Activated T-cell treated with anti-CD3 and anti-CD28 coated beads for 1 hour (primary cell): ENCODE measurements around the gene DYRK3.
A peak's percentile ranks its signal among the peaks of the same experiment; 100 is the strongest.
"Not testable (repeated sequence)": the region's sequence is repeated elsewhere in the genome, so short reads cannot be mapped to it uniquely, and the experiment has no call there.

Experiments used
- DNase-seq: peaks from one replicate; pipeline ENCODE4 v3.0.0-alpha.2; 2020; ENCODE audit warnings: low read depth

DYRK3 gene

GRCh38 chr1:206635080-206635977 is at the start of gene DYRK3:
Gene DYRK3 (plus strand): TSS chr1:206635536. CDS start chr1:206635704, 168 bp downstream.
- peak; percentile 78 for DNase-seq

GRCh38 chr1:206586501-206587445 is 48.6 kb upstream of the DYRK3 start:
- no peak for DNase-seq

- no peak for DNase-seq
These were observed 47.4 kb upstream of the DYRK3 start for GRCh38 chr1:206587904-206588303.

GRCh38 chr1:206588492-206588891 is 46.8 kb upstream of the DYRK3 start:
- DNase-seq = no peak

- DNase-seq = no peak
These were observed 46.1 kb upstream of the DYRK3 start for GRCh38 chr1:206589206-206589605.

GRCh38 chr1:206590025-206590758 is 45.1 kb upstream of the DYRK3 start:
- DNase-seq = no peak

- no peak for DNase-seq
These were observed 44.1 kb upstream of the DYRK3 start for GRCh38 chr1:206591226-206591625.

GRCh38 chr1:206591696-206592095 is 43.6 kb upstream of the DYRK3 start:
- DNase-seq = no peak

- DNase-seq = no peak
These were observed 41.9 kb upstream of the DYRK3 start for GRCh38 chr1:206593351-206593925.

- DNase-seq = no peak
These were observed 39.6 kb upstream of the DYRK3 start for GRCh38 chr1:206595581-206596318.

- DNase-seq = no peak
These were observed 39.0 kb upstream of the DYRK3 start for GRCh38 chr1:206596319-206596666.

- no peak for DNase-seq
These were observed 34.8 kb upstream of the DYRK3 start for GRCh38 chr1:206600527-206600926.

- DNase-seq = no peak
These were observed 30.5 kb upstream of the DYRK3 start for GRCh38 chr1:206604861-206605260.

GRCh38 chr1:206606867-206607266 is 28.5 kb upstream of the DYRK3 start:
- DNase-seq = no peak

- DNase-seq = peak; percentile 45
These were observed 27.1 kb upstream of the DYRK3 start for GRCh38 chr1:206608108-206608698.

GRCh38 chr1:206609229-206609991 is 25.9 kb upstream of the DYRK3 start:
- DNase-seq = no peak

GRCh38 chr1:206612129-206612876 is 23.0 kb upstream of the DYRK3 start, which contains the start of gene EIF2D:
Gene EIF2D (minus strand): TSS chr1:206612465. CDS start chr1:206612342, 123 bp downstream.
- DNase-seq = peak; percentile 93

- DNase-seq = not testable (repeated sequence)
These were observed 8.9 kb upstream of the DYRK3 start for GRCh38 chr1:206626396-206626795.

GRCh38 chr1:206628916-206629315 is 6.4 kb upstream of the DYRK3 start:
- no peak for DNase-seq
